ENCODE data around the gene TUBG1. TPM values are rescaled to one million over a fixed set of nuclear protein-coding genes. Genes with fewer than 3 reads are reported as not detected.

TUBG1 gene
- total RNA-seq, 1 donor from 2014 or later = 25.0 TPM

- Mint-ChIP-seq H3K4me3 (no peak overlapping the region), H3K27ac (no peak overlapping the region), H3K36me3 (ENCODE audit: low read depth) (peaks cover 66% of the 10 kb centered on the region), H3K9me3 (no peaks in the 10 kb centered on the region), H3K27me3 (no peaks in the 10 kb centered on the region), H3K4me1 (peaks cover 28% of the 10 kb centered on the region)
- TF ChIP-seq, protein P1, sequence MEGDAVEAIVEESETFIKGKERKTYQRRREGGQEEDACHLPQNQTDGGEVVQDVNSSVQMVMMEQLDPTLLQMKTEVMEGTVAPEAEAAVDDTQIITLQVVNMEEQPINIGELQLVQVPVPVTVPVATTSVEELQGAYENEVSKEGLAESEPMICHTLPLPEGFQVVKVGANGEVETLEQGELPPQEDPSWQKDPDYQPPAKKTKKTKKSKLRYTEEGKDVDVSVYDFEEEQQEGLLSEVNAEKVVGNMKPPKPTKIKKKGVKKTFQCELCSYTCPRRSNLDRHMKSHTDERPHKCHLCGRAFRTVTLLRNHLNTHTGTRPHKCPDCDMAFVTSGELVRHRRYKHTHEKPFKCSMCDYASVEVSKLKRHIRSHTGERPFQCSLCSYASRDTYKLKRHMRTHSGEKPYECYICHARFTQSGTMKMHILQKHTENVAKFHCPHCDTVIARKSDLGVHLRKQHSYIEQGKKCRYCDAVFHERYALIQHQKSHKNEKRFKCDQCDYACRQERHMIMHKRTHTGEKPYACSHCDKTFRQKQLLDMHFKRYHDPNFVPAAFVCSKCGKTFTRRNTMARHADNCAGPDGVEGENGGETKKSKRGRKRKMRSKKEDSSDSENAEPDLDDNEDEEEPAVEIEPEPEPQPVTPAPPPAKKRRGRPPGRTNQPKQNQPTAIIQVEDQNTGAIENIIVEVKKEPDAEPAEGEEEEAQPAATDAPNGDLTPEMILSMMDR (IDR thresholded peaks at IDR 0.05) = no peak
- ATAC-seq (ENCODE audit: low read depth) (no peak), DNase-seq (no peak)
- ChIA-PET CTCF (no interaction called here), POLR2A (interaction anchor here (0.6 to 1.1 kb wide), 3 partner anchors 10 to 325 kb away, joined by 3 read pairs; no protein-coding TSS in a partner anchor)
- intact Hi-C loops (cut with micrococcal nuclease) = no loop called here
These were observed 36.4 kb upstream of the TUBG1 start for GRCh38 chr17:42573095-42573494.

GRCh38 chr17:42574463-42574862 lies 35.0 kb upstream of the TUBG1 start:
- intact Hi-C loops (cut with micrococcal nuclease) = no loop called here
- ChIA-PET POLR2A (no interaction called here), CTCF (interaction anchor here (0.6 kb wide), 1 partner anchor 630 kb away, joined by 3 read pairs; no protein-coding TSS in a partner anchor)
- H3K27me3 Mint-ChIP-seq = no peaks in the 10 kb centered on the region
- DNase-seq (no peak), ATAC-seq (ENCODE audit: low read depth) (no peak)
- peaks cover 60% of the 10 kb centered on the region for H3K36me3 Mint-ChIP-seq (ENCODE audit: low read depth)
- H3K4me1 Mint-ChIP-seq = peaks cover 36% of the 10 kb centered on the region
- TF ChIP-seq, protein P1 (IDR thresholded peaks at IDR 0.05) = no peak
- no peak overlapping the region for H3K27ac Mint-ChIP-seq
- no peak overlapping the region for H3K4me3 Mint-ChIP-seq
- no peaks in the 10 kb centered on the region for H3K9me3 Mint-ChIP-seq

DNA sequence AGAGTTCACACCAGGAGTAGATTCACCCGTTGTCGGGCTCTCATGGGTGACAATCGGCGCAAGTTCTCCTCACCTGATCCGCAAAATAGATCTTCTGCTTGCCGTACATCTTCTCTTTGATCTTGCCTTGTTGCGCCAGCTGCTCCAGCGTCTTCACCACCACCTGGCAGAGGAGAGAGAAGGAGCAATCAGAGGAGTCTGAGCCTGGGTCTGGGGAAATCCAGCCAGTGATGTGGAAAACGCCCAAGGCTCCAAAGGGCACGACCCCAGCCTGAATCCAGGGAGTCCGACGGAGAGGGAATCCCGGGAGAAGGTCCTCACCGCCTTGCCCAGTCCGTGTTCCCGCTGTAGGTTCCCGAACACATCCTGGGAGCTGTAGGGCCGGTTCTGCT lies 32.3 kb upstream of the TUBG1 start:
- intact Hi-C loops (cut with micrococcal nuclease) = loop anchor here (1.0 kb wide), 2 partner anchors 10 to 15 kb away; partner anchors contain the start of genes COASY and MLX
- H3K4me3 Mint-ChIP-seq = peak overlapping the region; percentile 95
- TF ChIP-seq, protein P1 (IDR thresholded peaks at IDR 0.05) = no peak
- H3K36me3 Mint-ChIP-seq (ENCODE audit: low read depth) = peaks cover 62% of the 10 kb centered on the region
- no peak for DNase-seq
- H3K27me3 Mint-ChIP-seq = no peaks in the 10 kb centered on the region
- peak overlapping the region; percentile 97 for H3K27ac Mint-ChIP-seq
- peaks cover 38% of the 10 kb centered on the region for H3K4me1 Mint-ChIP-seq
- ChIA-PET POLR2A (interaction anchor here (1.4 to 4.6 kb wide), 15 partner anchors 9 to 421 kb away, joined by 4 to 62 read pairs (median 15); partner anchors contain the start of genes BECN1, MLX, NAGLU and PLEKHH3), CTCF (interaction anchor here (1.7 to 3.6 kb wide), 12 partner anchors 10 to 352 kb away, joined by 5 to 53 read pairs (median 16); partner anchors contain the start of genes BECN1, CNTNAP1, RAMP2 and RETREG3)
- ATAC-seq (ENCODE audit: low read depth) = no peak
- H3K9me3 Mint-ChIP-seq = no peaks in the 10 kb centered on the region

- ChIA-PET POLR2A (interaction anchor here (0.6 to 4.6 kb wide), 43 partner anchors 8 to 738 kb away, joined by 3 to 62 read pairs (median 5); partner anchors contain the start of genes BECN1, COA3, MLX and NAGLU), CTCF (interaction anchor here (0.5 to 3.6 kb wide), 51 partner anchors 8 to 420 kb away, joined by 3 to 53 read pairs (median 5); partner anchors contain the start of genes BECN1, CNTNAP1, NAGLU and PSME3)
- ATAC-seq (ENCODE audit: low read depth) (peak; percentile 90), DNase-seq (peak; percentile 86)
- H3K4me1 Mint-ChIP-seq = peaks cover 38% of the 10 kb centered on the region
- TF ChIP-seq, protein P1 (IDR thresholded peaks at IDR 0.05) = no peak
- intact Hi-C loops (cut with micrococcal nuclease) = loop anchor here (1.0 to 2.0 kb wide), 11 partner anchors 10 to 421 kb away; partner anchors contain the start of genes BECN1, COASY, MLX and RETREG3
- H3K27me3 Mint-ChIP-seq = no peaks in the 10 kb centered on the region
- H3K27ac Mint-ChIP-seq = peak within 1 kb of the TSS; percentile 97
- H3K9me3 Mint-ChIP-seq = no peaks in the 10 kb centered on the region
- H3K4me3 Mint-ChIP-seq = peak within 1 kb of the TSS; percentile 95
- H3K36me3 Mint-ChIP-seq (ENCODE audit: low read depth) = peaks cover 63% of the 10 kb centered on the region
These were observed 31.8 kb upstream of the TUBG1 start, which contains the start of gene PSMC3IP for GRCh38 chr17:42577532-42578281. PSMC3IP (minus strand) TSS chr17:42577729; CDS start chr17:42577686, 43 bp downstream.

Measured in activated B cell treated with CpG ODN at 0.5 μM for 24 hours (primary cell).